H1 (cell line): ENCODE data around the gene CFAP157. TPM values are rescaled to one million over a fixed set of nuclear protein-coding genes. Genes with fewer than 3 reads are reported as not detected.

Experiments
- CTCF ChIA-PET: fragments of 300-600 bp; sonication (Branson Sonifier 250); formaldehyde crosslinking; loops from one replicate; lab custom pipeline; 2021; ENCODE audit not compliant: partially characterized antibody; lab: Charles Lee
- POLR2A ChIA-PET: fragments of 300-600 bp; sonication (Branson Sonifier 250); formaldehyde crosslinking; loops from one replicate; lab custom pipeline; 2021; ENCODE audit warnings: inconsistent platforms; ENCODE audit not compliant: partially characterized antibody; lab: Charles Lee
- DNase-seq, 2 experiments: peaks; one replicate each; pipeline versions ENCODE4 v3.0.0 to v3.0.0-alpha.2; 2010 to 2022; ENCODE audit warnings: low spot score in 2 of 2, low read depth in 1 of 2, mixed read lengths in 1 of 2
- FAIRE-seq: peaks from 2 replicates; lab custom pipeline; 2011; peaks lifted over from hg19 to GRCh38; lab: Jason Lieb, UNC
- H2AFZ ChIP-seq: 2 replicates; pipeline ENCODE4 v1.8.1; 2012; ENCODE audit warnings: low read length, inconsistent platforms
- H2AK5ac ChIP-seq: 2 replicates; pipeline ENCODE4 v1.6.1; 2013; ENCODE audit warnings: low read depth, low read length
- H2BK120ac ChIP-seq: replicated peaks from 2 replicates; pipeline ENCODE3; 2013; ENCODE audit warnings: low read depth, low read length, inconsistent platforms
- H2BK12ac ChIP-seq: 2 replicates; pipeline ENCODE4 v1.6.1; 2013; ENCODE audit warnings: low read depth, low read length
- H2BK15ac ChIP-seq: 2 replicates; pipeline ENCODE4 v1.6.1; 2013; ENCODE audit warnings: low read length
- H2BK20ac ChIP-seq: 2 replicates; pipeline ENCODE4 v1.6.1; 2013; ENCODE audit warnings: low read length
- H2BK5ac ChIP-seq: 2 replicates; pipeline ENCODE4 v1.6.1; 2013; ENCODE audit warnings: low read depth, low read length
- H3K14ac ChIP-seq: 2 replicates; pipeline ENCODE4 v1.6.1; 2013; ENCODE audit warnings: inconsistent platforms; ENCODE audit not compliant: insufficient read length
- H3K18ac ChIP-seq: 2 replicates; pipeline ENCODE4 v1.6.1; 2013; ENCODE audit warnings: low read length; ENCODE audit errors: extremely low read depth
- H3K23ac ChIP-seq: 2 replicates; pipeline ENCODE4 v1.6.1; 2013; ENCODE audit warnings: inconsistent platforms; ENCODE audit not compliant: insufficient read length
- H3K23me2 ChIP-seq: 2 replicates; pipeline ENCODE4 v1.6.1; 2013; ENCODE audit warnings: low read depth, low read length
- H3K27ac ChIP-seq: 2 replicates; pipeline ENCODE4 v1.6.1; 2011; ENCODE audit warnings: low read depth, low read length, inconsistent platforms
- H3K27me3 ChIP-seq, 4 experiments: replicated peaks in 1 of 4; 1 replicate in 1 of 4; 2 replicates in 3 of 4; pipeline versions ENCODE4 v1.6.1 to v1.8.1; 2011 to 2013; ENCODE audit warnings: low read length in 3 of 4, mild to moderate bottlenecking in 3 of 4, inconsistent platforms in 2 of 4, mixed read lengths in 2 of 4, moderate library complexity in 1 of 4; ENCODE audit not compliant: control insufficient read depth in 3 of 4, insufficient read depth in 3 of 4; ENCODE audit errors: extremely low read depth in 1 of 4
- H3K36me3 ChIP-seq, 4 experiments: 2 replicates each; pipeline versions ENCODE4 v1.6.1 to v1.8.1; 2011 to 2013; ENCODE audit warnings: mild to moderate bottlenecking in 4 of 4, low read length in 3 of 4, moderate library complexity in 2 of 4, control low read depth in 1 of 4, inconsistent platforms in 1 of 4; ENCODE audit not compliant: insufficient read depth in 4 of 4, control insufficient read depth in 2 of 4
- H3K4ac ChIP-seq: replicated peaks from 2 replicates; pipeline ENCODE3; 2013; ENCODE audit warnings: low read length, low read depth, mixed read lengths, inconsistent platforms; ENCODE audit not compliant: insufficient read length
- H3K4me1 ChIP-seq, 4 experiments: replicated peaks in 1 of 4; 1 replicate in 1 of 4; 2 replicates in 3 of 4; pipeline versions ENCODE4 v1.6.1 to v1.8.1; 2011 to 2013; ENCODE audit warnings: low read length in 3 of 4, inconsistent platforms in 2 of 4, mixed read lengths in 1 of 4; ENCODE audit not compliant: insufficient read depth in 4 of 4, control insufficient read depth in 3 of 4
- H3K4me2 ChIP-seq, 2 experiments: 2 replicates each; pipeline versions ENCODE4 v1.6.1 to v1.8.1; 2011 to 2013; ENCODE audit warnings: low read depth in 2 of 2, low read length in 2 of 2, control low read depth in 1 of 2, inconsistent platforms in 1 of 2, mild to moderate bottlenecking in 1 of 2; ENCODE audit not compliant: insufficient read depth in 1 of 2
- H3K4me3 ChIP-seq, 4 experiments: fragments of 200-600, 300-600 bp in 1 of 4; sonication (generic), shearing (Covaris generic), sonication (Bioruptor Twin) in 1 of 4; 2 replicates each; pipeline versions ENCODE4 v1.5.1 to v1.8.1; 2011 to 2016; ENCODE audit warnings: low read length in 4 of 4, low read depth in 3 of 4, control low read depth in 2 of 4, inconsistent platforms in 2 of 4, mild to moderate bottlenecking in 2 of 4, mixed read lengths in 1 of 4, moderate library complexity in 1 of 4; ENCODE audit not compliant: insufficient read depth in 2 of 4; ENCODE audit errors: extremely low read depth in 1 of 4
- H3K56ac ChIP-seq: replicated peaks from 2 replicates; pipeline ENCODE3; 2013; ENCODE audit warnings: low read depth, mild to moderate bottlenecking, mixed read lengths, low read length, inconsistent platforms; ENCODE audit not compliant: insufficient read length
- H3K79me1 ChIP-seq: 2 replicates; pipeline ENCODE4 v1.6.1; 2013; ENCODE audit warnings: low read depth, low read length, control low read depth
- H3K79me2 ChIP-seq, 2 experiments: 2 replicates each; pipeline versions ENCODE4 v1.6.1 to v1.8.1; 2012 to 2013; ENCODE audit warnings: low read length in 2 of 2, mild to moderate bottlenecking in 2 of 2, inconsistent platforms in 1 of 2; ENCODE audit not compliant: insufficient read depth in 2 of 2, control insufficient read depth in 1 of 2
- H3K9ac ChIP-seq, 4 experiments: replicated peaks in 1 of 4; 1 replicate in 1 of 4; 2 replicates in 3 of 4; pipeline versions ENCODE4 v1.6.1 to v1.8.1; 2011 to 2013; ENCODE audit warnings: low read depth in 3 of 4, low read length in 3 of 4, control low read depth in 2 of 4, mild to moderate bottlenecking in 2 of 4, moderate library complexity in 2 of 4, inconsistent platforms in 1 of 4; ENCODE audit errors: extremely low read depth in 1 of 4
- H3K9me3 ChIP-seq, 2 experiments: 2 replicates each; pipeline versions ENCODE4 v1.6.1 to v1.8.1; 2012 to 2013; ENCODE audit warnings: mild to moderate bottlenecking in 2 of 2, moderate library complexity in 2 of 2, control low read depth in 1 of 2, inconsistent platforms in 1 of 2, low read depth in 1 of 2, low read length in 1 of 2, mixed read lengths in 1 of 2; ENCODE audit not compliant: insufficient read depth in 2 of 2
- H4K20me1 ChIP-seq, 2 experiments: replicated peaks in 1 of 2; 2 replicates each; pipeline versions ENCODE3 to v1.8.1; 2011 to 2013; ENCODE audit warnings: inconsistent platforms in 2 of 2, low read length in 2 of 2, mild to moderate bottlenecking in 1 of 2; ENCODE audit not compliant: insufficient read depth in 2 of 2, control insufficient read depth in 1 of 2
- H4K5ac ChIP-seq: 2 replicates; pipeline ENCODE4 v1.6.1; 2013; ENCODE audit warnings: low read length, low read depth, mixed read lengths, inconsistent platforms; ENCODE audit not compliant: insufficient read length
- H4K8ac ChIP-seq: 2 replicates; pipeline ENCODE4 v1.8.0; 2013; ENCODE audit warnings: mild to moderate bottlenecking, moderate library complexity, low read length, inconsistent platforms; ENCODE audit not compliant: insufficient read depth; ENCODE audit errors: extremely low read depth
- H4K91ac ChIP-seq: replicated peaks from 2 replicates; pipeline ENCODE3; 2013; ENCODE audit warnings: low read length, mixed read lengths, inconsistent platforms; ENCODE audit not compliant: insufficient read length
- BRCA1 ChIP-seq: IDR thresholded peaks from 2 replicates; pipeline ENCODE4 v1.6.1; 2012; ENCODE audit warnings: low read depth, low read length, improper control_type of control experiment
- CREB1 ChIP-seq: IDR thresholded peaks from 2 replicates; pipeline ENCODE4 v1.6.1; 2012; ENCODE audit warnings: inconsistent platforms
- GABPA ChIP-seq: IDR thresholded peaks from 2 replicates; pipeline ENCODE4 v1.6.1; 2011; ENCODE audit warnings: mild to moderate bottlenecking, low read length, moderate library complexity, borderline replicate concordance; ENCODE audit not compliant: insufficient read depth
- JUN ChIP-seq: IDR thresholded peaks from 2 replicates; pipeline ENCODE4 v1.6.1; 2011; ENCODE audit warnings: low read depth, mild to moderate bottlenecking, improper control_type of control experiment, low read length
- MAX ChIP-seq: IDR thresholded peaks from 2 replicates; pipeline ENCODE4 v1.6.1; 2012; ENCODE audit warnings: inconsistent platforms
- NRF1 ChIP-seq: IDR thresholded peaks from 2 replicates; pipeline ENCODE4 v1.6.1; 2011; ENCODE audit warnings: mild to moderate bottlenecking, low read depth, low read length, improper control_type of control experiment
- PHF8 ChIP-seq: fragments of 200-600 bp; sonication (generic); conservative IDR thresholded peaks from 2 replicates; pipeline ENCODE4 v1.7.1; 2012; ENCODE audit warnings: low read depth, mild to moderate bottlenecking, inconsistent platforms, low read length, moderate library complexity
- SP2 ChIP-seq: IDR thresholded peaks from 2 replicates; pipeline ENCODE4 v1.6.1; 2012; ENCODE audit warnings: mild to moderate bottlenecking, low read length, inconsistent platforms
- SRF ChIP-seq: IDR thresholded peaks from 2 replicates; pipeline ENCODE4 v1.6.1; 2011; ENCODE audit warnings: mild to moderate bottlenecking, low read depth, low read length, moderate library complexity
- YY1 ChIP-seq: IDR thresholded peaks from 2 replicates; pipeline ENCODE4 v1.6.1; 2011; ENCODE audit warnings: low read depth, mild to moderate bottlenecking, low read length
- ZNF274 ChIP-seq: IDR thresholded peaks from 2 replicates; pipeline ENCODE4 v1.7.0; 2012; ENCODE audit warnings: low read length, borderline replicate concordance; ENCODE audit errors: extremely low read depth
- WGBS, 2 experiments: shearing (Covaris generic) in 1 of 2; methylation state at CpG; one replicate each; pipeline versions ENCODE4 v1.1.6 to v1.1.7; 2013 to 2015; ENCODE audit warnings: low lambda C conversion rate in 2 of 2, mixed read lengths in 2 of 2, inconsistent platforms in 1 of 2, low coverage in 1 of 2, missing lambda C conversion rate in 1 of 2; ENCODE audit not compliant: insufficient replicate concordance in 2 of 2, insufficient coverage in 1 of 2, insufficient read length in 1 of 2; ENCODE audit errors: extremely low coverage in 1 of 2, missing lambda C conversion rate in 1 of 2; 5-methylcytosine and 5-hydroxymethylcytosine counted together
- polyA plus RNA-seq, 7 experiments: library from polyadenylated mRNA; depleted of rRNA in 3 of 7; stranded (reverse) in 5 of 7; unstranded in 2 of 7; fragments of >200 nt in 5 of 7; fragments of 200-250 nt in 2 of 7; gene quantifications; 1 replicate in 5 of 7; 2 replicates in 1 of 7; 4 replicates in 1 of 7; pipeline versions ENCODE4 v1.2.1 to v1.2.3, GENCODE V29; 2011 to 2013; ENCODE audit warnings: missing spikeins in 2 of 7, mixed read lengths in 2 of 7
- total RNA-seq: library from RNA; stranded (reverse); fragmentation: NEBNext Ultra II Directional; extraction: Animal tissue kit (Norgen Biotek cat#: 25700); gene quantifications from 2 replicates; pipeline ENCODE4 v1.2.1, GENCODE V29; 2021

CFAP157 gene
- total and polyA plus RNA-seq, 2 of the 8 experiments (the other 6 are each of a cell fraction or from before 2014, with no cell fraction given) = not detected

- Histone ChIP-seq H3K36me3 (no peaks in the 10 kb centered on the region), H3K9me3 (no peaks in the 10 kb centered on the region), H4K91ac (no peak within 1 kb of the TSS), H2BK15ac (no peak within 1 kb of the TSS), H3K14ac (no peak within 1 kb of the TSS), H3K4me3 (peak within 1 kb of the TSS; percentile 64 to 82 (median 75)), H2BK12ac (peak within 1 kb of the TSS; percentile 75; the same call in 1 of the 2 replicates), H4K8ac (peak within 1 kb of the TSS; percentile 11), H4K5ac (no peak within 1 kb of the TSS), H3K9ac (peak within 1 kb of the TSS in 2 of 4 experiments; percentile 42 to 45; a peak in 4 of 7 replicates), H3K4me1 (peaks cover 0 to 28% (median 21%) of the 10 kb centered on the region in 4 experiments; a peak in 6 of 7 replicates), H4K20me1 (peaks cover 0 to 3% of the 10 kb centered on the region in 2 experiments), H3K27ac (no peak within 1 kb of the TSS), H3K4me2 (peak within 1 kb of the TSS; percentile 59 to 99), H2BK120ac (no peak within 1 kb of the TSS), H3K27me3 (0 out of 7 replicates have a peak, but pooled peaks cover 0 to 2% (median 0%) of the 10 kb centered on the region in 4 experiments), H3K23ac (no peak within 1 kb of the TSS), H2BK5ac (peak within 1 kb of the TSS; percentile 24; the same call in 1 of the 2 replicates), H2AFZ (peak within 1 kb of the TSS; percentile 48; the same call in 1 of the 2 replicates), H3K56ac (no peak within 1 kb of the TSS), H3K23me2 (peaks cover 10% of the 10 kb centered on the region; the same call in 1 of the 2 replicates), H3K79me1 (no peaks in the 10 kb centered on the region; the same call in 1 of the 2 replicates), H3K18ac (no peak within 1 kb of the TSS; the same call in none of the 2 replicates), H3K4ac (no peak within 1 kb of the TSS), H2BK20ac (no peak within 1 kb of the TSS), H3K79me2 (no peaks in the 10 kb centered on the region), H2AK5ac (no peak within 1 kb of the TSS)
- FAIRE-seq (no peak), DNase-seq (peak; percentile 77 to 99)
- ChIA-PET POLR2A (interaction anchor here (0.6 to 2.7 kb wide), 10 partner anchors 9 to 291 kb away, joined by 3 to 17 read pairs (median 3); partner anchors contain the start of genes CFAP157, LRSAM1, RPL12 and TOR2A), CTCF (interaction anchor here (1.0 to 3.3 kb wide), 6 partner anchors 17 to 153 kb away, joined by 3 to 24 read pairs (median 4); partner anchors contain the start of gene TOR2A)
- WGBS, 2 experiments = 7% methylated on average over 61 of the region's 65 CpGs; no CpG with 5 or more reads in 1 of the 2 experiments
- TF ChIP-seq CREB1 (peak; percentile 96), BRCA1 (no peak), ZNF274 (no peak), GABPA (peak; percentile 13; the same call in 1 of the 2 replicates), NRF1 (no peak), PHF8 (0 out of 2 replicates have a peak, but pooled peaks have one; percentile 17), YY1 (peak; percentile 100), SRF (no peak), MAX (peak; percentile 73), SP2 (peak; percentile 17; the same call in 1 of the 2 replicates), JUN (no peak)
These were observed 8.9 kb downstream of the CFAP157 start, which contains the start of the genes PTRH1 and TTC16 for GRCh38 chr9:127715470-127716337. Gene PTRH1 (minus strand): TSS chr9:127715663. CDS start chr9:127715639, 24 bp downstream. Gene TTC16 (plus strand): TSS chr9:127716079. CDS start chr9:127716146, 67 bp downstream.
